ENCODE results near the gene BORCS8. TPM values are rescaled to one million over a fixed set of nuclear protein-coding genes. Genes with fewer than 3 reads are reported as not detected.
"Not testable (repeated sequence)": the region's sequence is repeated elsewhere in the genome, so short reads cannot be mapped to it uniquely, and the experiment has no call there.

BORCS8 gene
- total and polyA plus RNA-seq, 2 of the 4 experiments (the other 2 are of a cell fraction) = 16.7 to 33.9 TPM

DNA sequence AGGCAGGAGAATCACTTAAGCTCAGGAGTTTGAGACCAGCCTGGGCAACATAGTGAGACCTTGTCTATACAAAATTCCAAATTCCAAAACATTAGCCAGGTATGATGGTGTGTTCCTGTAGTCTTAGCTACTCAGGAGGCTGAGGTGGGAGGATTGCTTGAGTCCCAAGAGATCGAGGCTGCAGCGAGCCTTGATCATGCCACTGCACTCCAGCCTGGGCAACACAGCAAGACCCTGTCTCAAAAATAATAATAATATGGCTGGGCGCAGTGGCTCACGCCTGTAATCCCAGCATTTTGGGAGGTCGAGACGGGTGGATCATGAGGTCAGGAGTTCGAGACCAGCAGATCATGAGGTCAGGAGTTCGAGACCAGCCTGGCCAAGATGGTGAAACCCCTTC, 29.0 kb upstream of the BORCS8 start:
- H3K79me1 ChIP-seq (ENCODE audit: low read depth in 1 of 2, low read length in 2 of 2); H3K4me1 ChIP-seq (ENCODE audit: control insufficient read depth, insufficient read depth, low read length); H3K23ac ChIP-seq (ENCODE audit: low read depth, low read length); in situ Hi-C loops (cut with MboI; ENCODE audit: low sequenced_read_pairs); H2AK5ac ChIP-seq (ENCODE audit: low read depth, low read length); dilution Hi-C loops (cut with HindIII; ENCODE audit: low sequenced_read_pairs, unreplicated experiment); H2BK20ac ChIP-seq (ENCODE audit: low read depth, low read length); H3K36me3 ChIP-seq (ENCODE audit: control insufficient read depth, insufficient read depth, low read length); H3K14ac ChIP-seq (replicated peaks; ENCODE audit: low read depth, low read length); H4K20me1 ChIP-seq (ENCODE audit: insufficient read depth, low read length); H4K5ac ChIP-seq (ENCODE audit: low read depth, low read length); H2BK5ac ChIP-seq (ENCODE audit: low read depth, low read length, poor library complexity, severe bottlenecking); H3K4me2 ChIP-seq (ENCODE audit: low read depth, low read length); DNase-seq; H3K56ac ChIP-seq (ENCODE audit: extremely low read depth, insufficient read depth, low read length); H4K8ac ChIP-seq (ENCODE audit: low read depth in 2 of 2, low read length in 2 of 2); BruUV-seq (replicated peaks); H2AFZ ChIP-seq (replicated peaks; ENCODE audit: low read length, poor library complexity); intact Hi-C loops (cut with micrococcal nuclease); H4K91ac ChIP-seq (ENCODE audit: insufficient read depth, low read depth, low read length); H3K9me3 ChIP-seq (ENCODE audit: control insufficient read depth, insufficient read depth, low read length); H3K18ac ChIP-seq (ENCODE audit: low read depth, low read length); H3K4me3 ChIP-seq (ENCODE audit: insufficient read depth, low read depth, low read length); H2AK9ac ChIP-seq (replicated peaks; ENCODE audit: low read depth, low read length, poor library complexity); H3K27ac ChIP-seq (ENCODE audit: insufficient read depth, low read length); H2BK15ac ChIP-seq (ENCODE audit: low read depth, low read length); POLR2A ChIA-PET (ENCODE audit: unreplicated experiment); H3K9ac ChIP-seq (ENCODE audit: low read depth, low read length); H3K4ac ChIP-seq (ENCODE audit: low read depth, low read length); H2BK120ac ChIP-seq (ENCODE audit: low read depth, low read length); H3K9me1 ChIP-seq (ENCODE audit: insufficient read depth, low read length); ATAC-seq (ENCODE audit: low read depth): not testable (repeated sequence)
- no CpG with 5 or more reads among the region's 8 CpGs for WGBS, 2 experiments (ENCODE audit: extremely low coverage in 2 of 2, insufficient read length in 1 of 2)
- peaks cover 13% of the 10 kb centered on the region for H3K27me3 ChIP-seq (ENCODE audit: control insufficient read depth, insufficient read depth, low read length)
- CTCF ChIA-PET = interaction anchor here (0.6 to 1.1 kb wide), 2 partner anchors 18 to 255 kb away, joined by 3 read pairs; partner anchors contain the start of gene NR2C2AP

Measured in IMR-90 (cell line).